NB4 (cell line): ENCODE measurements around the gene SF3B1.

Experiments
- CTCF ChIP-seq: IDR thresholded peaks from one replicate; pipeline ENCODE4 v1.5.1; 2012; ENCODE audit warnings: low read depth, low read length
- MYC ChIP-seq: IDR thresholded peaks from 2 replicates; pipeline ENCODE4 v1.6.1; 2011; ENCODE audit warnings: low read depth, low read length
- POLR2A ChIP-seq: IDR thresholded peaks from 2 replicates; pipeline ENCODE4 v1.6.1; 2011; ENCODE audit warnings: mild to moderate bottlenecking; ENCODE audit not compliant: insufficient read length; ENCODE audit errors: extremely low read depth

GRCh38 chr2:197354169-197354558 lies 80.7 kb downstream of the SF3B1 start:
- TF ChIP-seq CTCF (no peak), MYC (no peak), POLR2A (no peak)
